HG03571 (cell line): Measurements from ENCODE around the gene UFC1.

Experiments used
- ATAC-seq: cut with Tn5 transposase; IDR thresholded peaks from one replicate; pipeline ENCODE4 v1.9.1; 2021; ENCODE audit not compliant: unreplicated experiment

The UFC1 gene

DNA sequence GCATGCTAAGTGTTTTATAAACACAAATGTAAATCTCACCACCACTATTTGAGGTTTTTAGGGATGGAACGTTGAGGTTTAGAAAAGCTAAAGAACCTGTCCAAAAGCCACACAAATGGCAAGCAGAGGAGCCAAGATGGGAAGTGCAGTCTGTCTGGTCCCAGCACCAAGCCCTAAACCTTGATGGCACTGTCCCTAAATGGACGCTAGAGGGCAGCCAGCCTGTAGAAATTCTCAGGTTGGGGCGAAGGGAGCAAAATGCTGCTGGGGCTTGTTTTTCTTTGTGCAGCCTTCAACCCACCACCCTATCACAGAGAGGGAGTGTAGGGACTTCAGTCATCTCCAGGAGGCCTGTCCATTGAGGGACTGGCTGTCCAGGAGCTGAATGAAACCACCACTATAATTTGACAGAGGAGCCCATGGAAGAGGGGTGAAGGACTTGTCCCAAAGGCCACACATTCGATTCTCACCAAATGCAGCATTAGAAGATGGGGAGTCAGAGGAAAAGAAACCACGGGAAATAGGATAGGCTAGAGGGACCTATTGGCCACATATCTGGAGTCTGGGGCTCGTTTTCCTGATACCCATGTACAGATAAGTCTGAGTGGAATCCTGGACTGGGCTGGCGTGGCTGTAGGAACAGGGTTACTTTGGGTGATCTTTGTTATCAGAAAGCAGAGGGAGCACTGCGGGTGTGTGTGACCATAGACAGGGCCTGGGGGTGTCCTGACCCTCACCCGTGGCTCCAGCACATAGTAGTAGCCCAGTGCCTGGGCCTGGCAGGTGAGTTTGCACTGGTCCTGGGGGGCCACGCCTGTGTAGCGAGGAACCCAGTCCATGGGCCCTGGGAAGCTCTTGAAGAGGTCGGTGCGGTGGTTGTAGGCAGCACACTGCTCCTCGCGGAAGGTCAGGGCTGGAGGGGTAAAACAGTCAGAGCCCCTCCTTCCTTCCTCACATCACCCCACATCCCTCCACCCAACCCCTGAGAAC is 39.0 kb downstream of the UFC1 start:
- no peak for ATAC-seq

DNA sequence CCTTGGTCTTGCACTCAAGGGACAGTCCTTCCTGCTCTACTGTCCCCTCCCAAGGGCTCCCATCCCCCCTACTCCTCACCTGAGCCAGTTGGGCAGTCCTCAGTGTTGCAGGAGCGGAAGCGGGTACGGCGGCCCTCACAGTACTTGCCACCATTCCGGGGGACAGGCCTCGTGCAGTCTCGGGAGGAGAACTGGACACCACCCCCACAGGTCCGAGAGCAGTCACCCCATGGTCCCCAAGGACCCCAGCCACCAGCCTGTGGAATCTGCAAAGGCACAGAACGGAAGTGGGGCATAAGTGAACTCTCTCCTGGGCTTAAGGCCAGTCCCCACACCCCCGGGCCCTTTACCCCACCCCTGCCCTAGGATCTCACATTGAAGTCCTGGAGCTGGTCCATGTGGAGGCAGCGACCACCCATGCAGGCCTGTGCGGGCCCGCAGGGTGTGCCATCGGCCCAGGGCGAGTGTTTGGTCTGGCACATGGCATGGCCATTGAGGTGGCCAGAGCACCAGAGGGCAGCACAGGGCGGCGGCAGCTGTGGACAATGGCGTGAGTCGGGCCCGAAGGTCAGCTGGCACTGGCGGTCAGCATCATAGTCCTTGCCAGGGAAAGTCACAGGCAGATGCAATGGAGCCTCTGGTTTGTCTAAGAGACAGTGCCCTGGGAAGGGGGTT is 39.9 kb downstream of the UFC1 start:
- ATAC-seq = no peak

DNA sequence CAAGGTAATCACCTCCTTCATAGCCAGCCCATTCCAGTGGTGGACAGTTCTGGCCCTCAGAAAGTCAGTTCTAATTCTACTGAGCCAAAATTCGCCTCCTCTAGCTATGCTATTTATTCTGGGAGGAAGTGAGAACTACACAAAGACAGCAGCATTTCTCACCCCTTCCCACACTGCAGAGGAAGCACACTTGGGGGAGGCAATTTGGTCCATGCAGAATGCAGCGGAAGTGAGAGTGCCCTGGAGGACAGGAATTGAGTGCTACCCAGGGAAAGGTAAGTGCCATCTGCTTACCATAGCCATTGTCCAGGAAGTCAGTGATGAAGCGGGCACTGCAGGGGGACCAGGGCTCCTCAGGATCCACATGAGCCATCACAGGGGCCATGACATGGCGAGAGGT is 41.4 kb downstream of the UFC1 start:
- ATAC-seq = no peak

DNA sequence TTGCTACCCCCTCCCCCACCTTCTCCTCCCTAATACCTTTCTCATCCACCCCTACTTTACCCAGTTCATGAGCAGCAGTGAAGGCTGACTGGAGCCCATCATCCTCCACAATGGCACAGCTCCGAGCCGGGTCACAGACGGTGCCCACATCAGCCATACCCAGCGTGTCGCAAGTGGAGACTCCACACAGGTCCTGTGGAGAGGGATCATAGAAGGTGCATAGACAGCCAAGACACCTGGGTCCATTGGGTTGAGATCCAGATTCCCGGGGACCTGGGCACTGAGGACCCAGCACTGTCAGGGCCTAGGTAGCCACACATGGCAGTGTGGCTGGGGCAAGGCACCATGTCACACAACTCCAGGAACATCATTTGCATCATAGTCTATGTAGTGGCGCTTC is 42.3 kb downstream of the UFC1 start:
- no peak for ATAC-seq

DNA sequence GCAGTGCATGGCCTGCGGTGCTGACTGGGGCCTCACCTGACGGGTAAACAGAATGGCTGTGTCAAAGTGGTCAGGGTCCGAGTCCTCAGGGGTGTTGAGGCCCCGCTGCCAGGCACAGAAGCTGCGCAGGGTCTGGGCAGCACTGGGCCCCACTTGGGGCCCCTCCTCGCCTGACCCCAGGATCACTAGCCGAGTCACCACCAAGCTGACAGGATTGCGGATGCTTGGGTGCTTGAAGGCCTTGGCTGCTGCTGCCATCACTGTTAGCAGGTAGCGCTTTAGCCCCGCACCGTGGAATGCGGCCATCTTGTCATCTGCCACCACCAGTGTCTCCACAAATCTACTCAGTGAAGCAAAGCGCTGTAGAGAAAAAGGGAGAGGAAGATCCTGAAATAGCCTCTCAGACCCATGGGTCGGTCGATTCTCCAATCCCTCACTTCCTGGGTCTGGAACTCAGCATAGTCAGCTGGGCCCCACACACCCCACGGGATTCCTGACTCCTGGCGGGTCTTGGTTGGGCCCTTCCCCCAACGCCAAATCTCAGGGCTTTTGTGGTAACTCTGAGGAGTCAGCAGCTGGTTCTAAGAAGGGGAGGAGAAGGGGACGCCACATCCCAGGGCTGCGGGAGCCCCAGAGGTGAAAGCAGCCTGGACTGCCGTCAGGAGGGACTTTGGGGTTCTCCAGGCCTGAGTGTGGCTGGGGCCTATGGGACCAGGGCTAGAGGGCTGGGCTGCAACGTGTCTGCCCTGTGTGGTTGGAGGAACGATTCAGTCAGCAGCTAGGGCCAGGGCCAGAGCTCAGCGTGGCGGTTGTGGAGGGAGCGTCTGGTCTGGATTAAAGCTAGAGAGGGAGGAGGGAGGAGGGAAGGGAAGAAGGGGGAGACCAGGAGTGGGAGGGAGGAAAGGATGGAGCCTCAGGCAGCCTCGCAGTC is 43.0 kb downstream of the UFC1 start:
- ATAC-seq = no peak

DNA sequence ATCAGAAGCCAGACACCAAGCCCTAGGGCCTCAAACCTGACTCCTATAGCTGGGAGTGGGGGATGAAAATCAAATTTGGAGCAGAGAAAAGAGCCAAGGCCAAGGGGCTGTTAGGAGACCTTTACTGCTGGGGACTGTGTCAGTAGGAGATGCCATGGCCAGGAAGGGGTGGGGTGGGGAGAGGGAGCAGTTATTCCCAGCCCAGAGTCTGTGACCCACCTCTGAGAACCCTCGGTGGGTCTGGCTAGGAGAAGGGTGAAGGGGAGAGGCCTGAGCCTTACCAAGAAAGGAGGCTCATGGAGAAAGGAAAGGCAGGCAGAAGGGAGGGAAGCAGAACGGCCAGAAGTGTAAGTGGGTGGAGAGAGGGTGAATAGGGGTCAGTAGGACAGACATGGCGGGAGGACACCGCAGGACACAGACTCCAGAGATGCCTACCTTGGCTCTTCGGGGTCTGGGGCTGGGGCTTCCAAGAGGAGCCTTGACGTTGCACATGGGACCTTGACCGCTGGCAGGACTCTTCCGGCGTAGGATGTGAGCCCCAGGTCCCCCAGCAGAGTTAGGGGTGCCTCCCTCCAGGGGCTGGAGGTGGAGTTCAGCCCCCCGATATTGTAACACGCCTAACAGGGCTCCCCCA is 43.9 kb downstream of the UFC1 start:
- no peak for ATAC-seq

DNA sequence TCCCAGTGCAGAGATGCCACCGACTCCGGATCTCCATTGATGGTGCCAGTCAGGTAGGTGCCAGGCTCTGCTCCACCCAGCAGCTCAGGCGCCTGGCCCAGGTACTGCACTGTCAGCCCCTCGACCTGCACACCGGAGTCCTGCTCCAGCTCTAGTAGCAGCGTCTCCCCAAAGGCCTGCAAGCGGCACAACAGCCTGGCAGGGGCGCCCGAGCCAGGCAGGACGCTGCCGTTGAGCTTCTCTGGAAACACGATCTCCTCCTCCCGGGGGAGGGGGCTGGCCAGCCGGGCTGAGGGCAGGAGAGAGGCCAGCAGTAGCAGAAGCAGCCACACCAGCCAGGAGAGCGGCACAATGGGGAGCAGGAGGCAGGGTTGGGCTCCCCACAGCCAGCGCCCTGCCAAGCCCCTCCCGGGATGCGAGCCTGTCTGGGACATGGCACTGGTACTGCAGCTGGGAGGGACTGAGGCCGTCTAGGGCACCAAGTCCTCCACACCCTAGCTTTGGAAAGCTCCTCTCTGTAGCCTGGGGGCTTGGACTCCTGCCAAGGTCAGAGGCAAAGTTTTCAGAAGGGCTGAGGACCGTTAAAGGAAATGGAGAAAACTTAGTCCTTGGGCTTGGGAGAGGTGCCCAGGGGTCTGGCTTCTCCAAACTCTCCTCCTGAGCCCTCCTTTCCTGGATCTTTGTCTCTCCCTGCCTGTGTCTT is 44.6 kb downstream of the UFC1 start:
- no peak for ATAC-seq

DNA sequence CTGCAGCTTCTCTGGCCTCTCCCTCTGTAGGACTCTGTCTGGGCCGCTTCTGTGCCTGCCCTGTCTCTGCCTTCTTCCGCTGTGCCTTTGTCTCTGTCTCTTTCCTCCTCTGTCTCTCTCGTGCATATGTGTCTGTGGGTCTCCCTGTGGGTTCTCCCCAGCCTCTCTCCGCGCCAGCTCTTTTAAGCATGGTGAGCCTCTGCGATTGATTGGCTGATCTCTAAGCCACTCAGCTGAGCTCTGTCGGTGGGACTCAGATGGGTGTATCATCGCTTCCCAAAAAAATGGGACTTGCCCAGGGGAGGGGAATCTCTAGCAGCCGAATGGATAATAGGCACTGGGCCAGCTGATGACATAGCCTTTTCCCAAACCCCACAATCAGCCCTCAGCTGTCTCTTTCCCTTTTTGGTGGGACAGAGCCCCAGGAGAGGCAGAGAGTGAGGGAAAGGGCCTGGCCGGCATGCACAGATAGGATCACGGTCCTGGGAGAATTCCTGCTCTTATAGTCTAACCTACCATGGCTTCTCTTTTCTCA is 45.2 kb downstream of the UFC1 start, which contains the start of gene ADAMTS4:
TSS of gene ADAMTS4 (minus strand) at position 158 of the 535 bp plus-strand sequence. CDS start 427 bp downstream, outside the sequence.
- no peak for ATAC-seq

DNA sequence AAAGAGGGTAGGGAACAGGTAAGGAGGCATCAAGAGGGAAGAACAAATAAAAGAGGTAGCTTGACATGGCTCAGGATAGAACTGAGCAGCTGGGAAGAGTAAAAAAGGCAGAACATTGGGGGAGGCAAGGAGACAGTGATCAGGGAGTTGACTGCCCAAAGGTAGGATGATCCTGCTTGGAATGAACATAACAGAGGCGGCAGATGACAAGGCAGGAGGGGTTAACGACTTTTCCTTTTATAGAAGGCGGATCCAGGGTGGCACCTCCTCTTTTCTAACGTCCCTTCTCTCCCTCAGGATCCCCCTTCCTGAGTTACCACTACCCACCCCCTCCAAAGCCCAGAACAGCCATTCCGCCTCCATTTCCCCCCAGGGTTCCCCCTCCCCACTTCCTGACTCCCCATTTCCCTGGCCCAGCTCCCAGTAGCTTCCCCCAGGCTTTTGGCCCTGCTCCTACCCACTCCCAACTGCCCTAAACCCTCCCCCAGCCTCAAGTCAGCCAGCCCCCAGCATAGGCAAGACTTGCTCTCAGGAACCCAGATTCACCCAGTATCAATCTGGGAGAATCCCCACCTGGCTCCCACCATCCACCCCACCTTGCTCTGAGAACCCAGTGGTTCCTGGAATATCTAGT is 45.8 kb downstream of the UFC1 start:
- ATAC-seq = no peak

DNA sequence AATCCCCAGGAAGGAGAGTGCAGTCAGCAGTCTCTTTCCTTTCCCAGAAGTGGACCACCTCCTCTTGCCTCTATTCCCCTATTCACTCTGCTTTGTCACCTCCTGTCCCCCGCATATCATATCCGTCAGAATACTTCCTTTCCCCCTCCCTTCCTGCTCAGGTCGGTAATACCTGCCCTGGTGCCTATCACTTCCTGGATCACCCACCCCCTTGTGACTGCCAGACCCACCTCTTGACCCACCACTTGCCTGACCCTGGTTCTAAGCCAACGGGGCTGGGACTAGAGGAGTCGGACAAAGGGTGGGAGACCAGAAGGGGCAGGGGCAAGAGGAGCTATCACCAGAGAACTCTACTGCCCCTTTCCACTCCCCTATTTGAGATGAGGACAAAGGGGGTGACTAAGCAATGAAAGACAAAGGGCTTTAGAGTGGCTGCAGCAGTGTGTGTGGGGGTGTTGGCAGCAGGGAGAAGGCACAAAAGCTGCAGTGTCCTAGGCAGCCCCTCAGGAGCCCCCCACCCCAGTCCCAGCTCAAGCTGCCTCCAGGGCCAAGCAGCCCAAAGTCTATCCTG is 46.7 kb downstream of the UFC1 start:
- no peak for ATAC-seq

DNA sequence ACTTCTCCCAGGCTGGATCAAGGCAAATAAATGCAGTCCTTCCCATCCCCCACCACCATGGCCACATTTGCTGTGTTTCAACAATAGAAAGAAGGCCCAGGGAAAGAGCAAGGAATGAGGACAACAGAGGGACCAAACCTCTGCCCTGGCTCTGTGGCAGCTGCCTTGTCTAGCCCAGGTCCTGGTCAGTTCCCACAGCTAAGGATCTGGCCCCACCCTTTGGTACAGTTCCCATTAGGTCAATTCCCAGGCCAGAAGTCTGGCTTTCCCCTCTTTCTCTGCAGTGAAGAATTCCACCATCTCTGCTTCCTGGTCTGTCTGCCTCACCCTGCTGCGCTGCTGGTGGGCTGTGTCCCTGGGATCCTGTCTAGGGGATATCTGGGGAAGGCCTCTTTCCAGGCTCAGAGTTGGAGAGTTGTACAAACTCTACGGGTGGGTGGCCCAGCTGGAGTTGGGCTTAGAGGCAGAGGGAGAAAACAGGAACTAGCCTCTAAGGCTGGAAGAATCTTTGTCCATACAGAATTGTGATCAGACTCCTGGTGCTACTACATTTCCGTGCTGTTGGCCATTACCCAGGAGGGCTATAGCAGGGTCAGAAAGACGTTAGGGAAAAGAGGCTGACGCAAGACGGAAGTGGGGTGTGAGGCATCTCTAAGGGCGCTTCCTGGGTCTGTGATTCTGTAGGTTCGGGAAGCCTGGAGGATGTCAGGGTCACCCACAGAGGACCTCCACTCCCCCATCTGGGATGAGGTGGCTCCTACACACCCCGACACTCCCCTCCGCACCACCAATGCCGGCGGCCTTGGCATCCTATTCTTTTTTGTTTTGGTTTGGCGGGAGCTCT is 47.4 kb downstream of the UFC1 start:
- ATAC-seq = no peak

DNA sequence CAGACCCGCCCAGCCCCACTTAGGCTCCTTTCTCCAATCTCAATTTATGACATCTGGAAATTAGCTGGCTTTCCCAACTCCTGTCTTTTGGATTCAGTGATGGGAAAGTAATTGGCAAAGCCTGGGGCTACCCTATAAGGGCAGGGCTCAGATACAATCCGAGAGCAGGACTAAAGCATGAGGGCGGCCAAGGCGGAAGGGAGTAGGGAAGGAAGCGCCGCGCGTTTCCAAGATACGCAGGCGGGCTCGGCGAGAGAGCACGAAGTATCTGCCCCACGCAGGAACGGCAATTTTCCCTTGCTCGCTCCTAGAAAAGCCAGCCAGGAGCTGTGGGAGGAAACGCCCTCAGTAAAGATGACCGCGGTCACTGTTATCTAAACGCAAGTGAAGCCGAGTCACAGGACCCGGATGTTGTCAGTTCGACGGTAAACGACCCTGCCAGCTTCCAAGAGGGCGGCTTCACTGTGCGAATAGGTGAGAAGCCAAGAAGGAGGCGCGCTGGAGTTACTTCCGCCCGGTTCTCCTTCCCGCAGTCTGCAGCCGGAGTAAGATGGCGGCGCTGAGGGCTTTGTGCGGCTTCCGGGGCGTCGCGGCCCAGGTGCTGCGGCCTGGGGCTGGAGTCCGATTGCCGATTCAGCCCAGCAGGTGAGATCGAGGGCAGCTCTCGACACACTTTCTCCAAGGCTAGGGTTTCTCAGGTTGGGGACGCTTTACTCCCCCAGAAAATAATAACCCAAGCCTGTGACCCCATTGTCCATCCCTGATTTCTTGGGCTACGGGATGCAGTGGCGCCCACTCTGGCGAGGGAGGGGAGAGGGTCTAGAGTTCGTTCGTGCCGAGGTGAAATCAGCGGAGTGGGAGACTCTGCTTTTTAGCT is 48.3 kb downstream of the UFC1 start, which contains the start of gene NDUFS2:
TSS of gene NDUFS2 (plus strand) at position 532 of the 877 bp plus-strand sequence. CDS start at position 551, 19 bp downstream.
- ATAC-seq = peak; percentile 95

DNA sequence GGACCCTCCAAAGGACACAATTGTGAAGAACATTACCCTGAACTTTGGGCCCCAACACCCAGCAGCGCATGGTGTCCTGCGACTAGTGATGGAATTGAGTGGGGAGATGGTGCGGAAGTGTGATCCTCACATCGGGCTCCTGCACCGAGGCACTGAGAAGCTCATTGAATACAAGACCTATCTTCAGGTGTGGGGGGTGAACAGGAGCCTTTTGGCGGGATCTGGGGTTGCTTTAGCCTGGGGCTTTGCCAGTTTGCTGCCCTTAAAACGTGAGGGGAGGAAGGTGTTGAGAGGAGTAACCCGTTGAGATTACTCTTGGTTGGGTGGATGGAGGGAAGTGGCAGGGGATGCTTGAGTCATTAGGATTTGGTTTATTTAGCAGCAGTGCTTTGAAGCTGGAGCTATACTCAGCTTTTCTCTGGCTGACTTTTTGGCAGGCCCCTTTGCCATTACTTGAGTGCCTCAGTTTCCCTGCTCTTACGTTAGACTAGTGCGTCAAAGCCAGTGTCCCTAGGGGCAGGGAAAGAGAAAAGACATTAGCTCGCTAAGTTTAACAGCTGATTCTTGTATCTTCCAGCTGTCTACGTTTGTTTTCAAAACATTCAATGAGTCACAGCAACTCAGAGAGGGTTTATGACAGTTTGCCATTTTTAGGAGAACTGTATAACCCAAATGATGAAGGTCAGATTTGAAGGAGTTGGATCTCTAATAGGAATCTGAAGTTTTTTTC is 52.8 kb downstream of the UFC1 start:
- ATAC-seq = no peak

DNA sequence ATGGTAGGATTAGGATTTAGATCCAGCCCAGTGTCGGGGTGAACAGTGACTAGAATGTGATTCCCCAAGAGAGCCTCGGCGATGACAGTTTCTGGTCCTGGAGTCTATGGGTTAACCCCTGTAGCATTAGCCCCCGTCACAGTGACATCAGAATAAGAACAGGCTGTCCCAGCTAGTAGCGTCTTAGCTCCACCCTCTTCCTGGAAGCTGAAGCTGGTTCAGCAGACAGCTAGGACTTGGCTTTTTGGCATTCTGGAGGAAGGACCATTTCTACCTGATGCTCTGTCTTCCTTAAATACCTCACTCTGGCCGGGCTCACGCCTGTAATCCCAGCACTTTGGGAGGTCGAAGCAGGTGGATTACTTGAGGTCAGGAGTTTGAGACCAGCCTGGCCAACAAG is 53.4 kb downstream of the UFC1 start:
- no peak for ATAC-seq
